Measurements from ENCODE around the gene ACLY.

- TF ChIP-seq, protein P1, sequence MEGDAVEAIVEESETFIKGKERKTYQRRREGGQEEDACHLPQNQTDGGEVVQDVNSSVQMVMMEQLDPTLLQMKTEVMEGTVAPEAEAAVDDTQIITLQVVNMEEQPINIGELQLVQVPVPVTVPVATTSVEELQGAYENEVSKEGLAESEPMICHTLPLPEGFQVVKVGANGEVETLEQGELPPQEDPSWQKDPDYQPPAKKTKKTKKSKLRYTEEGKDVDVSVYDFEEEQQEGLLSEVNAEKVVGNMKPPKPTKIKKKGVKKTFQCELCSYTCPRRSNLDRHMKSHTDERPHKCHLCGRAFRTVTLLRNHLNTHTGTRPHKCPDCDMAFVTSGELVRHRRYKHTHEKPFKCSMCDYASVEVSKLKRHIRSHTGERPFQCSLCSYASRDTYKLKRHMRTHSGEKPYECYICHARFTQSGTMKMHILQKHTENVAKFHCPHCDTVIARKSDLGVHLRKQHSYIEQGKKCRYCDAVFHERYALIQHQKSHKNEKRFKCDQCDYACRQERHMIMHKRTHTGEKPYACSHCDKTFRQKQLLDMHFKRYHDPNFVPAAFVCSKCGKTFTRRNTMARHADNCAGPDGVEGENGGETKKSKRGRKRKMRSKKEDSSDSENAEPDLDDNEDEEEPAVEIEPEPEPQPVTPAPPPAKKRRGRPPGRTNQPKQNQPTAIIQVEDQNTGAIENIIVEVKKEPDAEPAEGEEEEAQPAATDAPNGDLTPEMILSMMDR (CRISPR knock-in tag; IDR thresholded peaks at IDR 0.05): peak; percentile 34; the same call in 1 of the 2 replicates
- TF ChIP-seq SRSF9 (IDR thresholded peaks at IDR 0.05; ENCODE audit: borderline replicate concordance, insufficient read depth, low read depth, low read length, poor library complexity, severe bottlenecking) (no peak), NFYB (CRISPR knock-in tag; IDR thresholded peaks at IDR 0.05) (no peak), GABPB1 (CRISPR knock-in tag; IDR thresholded peaks at IDR 0.05) (no peak), RORA (CRISPR knock-in tag; IDR thresholded peaks at IDR 0.05) (no peak), ZNF281 (CRISPR knock-in tag; IDR thresholded peaks at IDR 0.05; ENCODE audit: borderline replicate concordance) (no peak; the same call in 1 of the 2 replicates), SAP130 (CRISPR knock-in tag; IDR thresholded peaks at IDR 0.05; ENCODE audit: low read depth) (0 out of 2 replicates have a peak, but pooled peaks have one; percentile 3), ZNF160 (CRISPR knock-in tag; IDR thresholded peaks at IDR 0.05) (0 out of 2 replicates have a peak, but pooled peaks have one; percentile 23), POLR2AphosphoS5 (IDR thresholded peaks at IDR 0.05; ENCODE audit: low read depth, low read length) (peak; percentile 81), ZNF713 (CRISPR knock-in tag; IDR thresholded peaks at IDR 0.05) (no peak; the same call in 1 of the 2 replicates), ZBTB43 (CRISPR knock-in tag; conservative IDR thresholded peaks at IDR 0.05) (0 out of 2 replicates have a peak, but pooled peaks have one; percentile 8)
- TF ChIP-seq, protein P2, sequence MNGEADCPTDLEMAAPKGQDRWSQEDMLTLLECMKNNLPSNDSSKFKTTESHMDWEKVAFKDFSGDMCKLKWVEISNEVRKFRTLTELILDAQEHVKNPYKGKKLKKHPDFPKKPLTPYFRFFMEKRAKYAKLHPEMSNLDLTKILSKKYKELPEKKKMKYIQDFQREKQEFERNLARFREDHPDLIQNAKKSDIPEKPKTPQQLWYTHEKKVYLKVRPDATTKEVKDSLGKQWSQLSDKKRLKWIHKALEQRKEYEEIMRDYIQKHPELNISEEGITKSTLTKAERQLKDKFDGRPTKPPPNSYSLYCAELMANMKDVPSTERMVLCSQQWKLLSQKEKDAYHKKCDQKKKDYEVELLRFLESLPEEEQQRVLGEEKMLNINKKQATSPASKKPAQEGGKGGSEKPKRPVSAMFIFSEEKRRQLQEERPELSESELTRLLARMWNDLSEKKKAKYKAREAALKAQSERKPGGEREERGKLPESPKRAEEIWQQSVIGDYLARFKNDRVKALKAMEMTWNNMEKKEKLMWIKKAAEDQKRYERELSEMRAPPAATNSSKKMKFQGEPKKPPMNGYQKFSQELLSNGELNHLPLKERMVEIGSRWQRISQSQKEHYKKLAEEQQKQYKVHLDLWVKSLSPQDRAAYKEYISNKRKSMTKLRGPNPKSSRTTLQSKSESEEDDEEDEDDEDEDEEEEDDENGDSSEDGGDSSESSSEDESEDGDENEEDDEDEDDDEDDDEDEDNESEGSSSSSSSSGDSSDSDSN (CRISPR knock-in tag; IDR thresholded peaks at IDR 0.05): no peak
Observed at GRCh38 chr17:41865596-41865893, 53.2 kb downstream of the ACLY start.

Measured in HepG2 (cell line).